ENCODE data around the gene USF3.

Gene USF3

GRCh38 chr3:113659101-113659541, 37.3 kb downstream of the USF3 start:
- H3K27ac ChIP-seq: no peak overlapping the region
- no peak overlapping the region for H3K4me2 ChIP-seq (ENCODE audit: low read length)
- no peak overlapping the region for H3K4me3 ChIP-seq (ENCODE audit: low read depth, low read length)
- no peak overlapping the region for H2AFZ ChIP-seq
- H3K79me2 ChIP-seq: no peaks in the 10 kb centered on the region
- H3K27me3 ChIP-seq (ENCODE audit: control insufficient read depth, insufficient read depth, low read length): no peaks in the 10 kb centered on the region
- TF ChIP-seq CTCF (IDR thresholded peaks at IDR 0.05): no peak
- no peak overlapping the region for H3K9ac ChIP-seq
- H3K36me3 ChIP-seq (ENCODE audit: control insufficient read depth, insufficient read depth, low read length): no peaks in the 10 kb centered on the region
- H3K4me1 ChIP-seq: peaks cover 12% of the 10 kb centered on the region
- H3K9me3 ChIP-seq (ENCODE audit: control insufficient read depth, low read length): no peaks in the 10 kb centered on the region

GRCh38 chr3:113658107-113658506, 38.3 kb downstream of the USF3 start:
- no peak for TF ChIP-seq CTCF (IDR thresholded peaks at IDR 0.05)
- no peaks in the 10 kb centered on the region for H3K27me3 ChIP-seq (ENCODE audit: control insufficient read depth, insufficient read depth, low read length)
- H2AFZ ChIP-seq: no peak overlapping the region
- H3K27ac ChIP-seq: no peak overlapping the region
- H3K79me2 ChIP-seq: no peaks in the 10 kb centered on the region
- peaks cover 12% of the 10 kb centered on the region for H3K4me1 ChIP-seq
- no peak overlapping the region for H3K9ac ChIP-seq
- no peaks in the 10 kb centered on the region for H3K36me3 ChIP-seq (ENCODE audit: control insufficient read depth, insufficient read depth, low read length)
- no peaks in the 10 kb centered on the region for H3K9me3 ChIP-seq (ENCODE audit: control insufficient read depth, low read length)
- H3K4me3 ChIP-seq (ENCODE audit: low read depth, low read length): no peak overlapping the region
- no peak overlapping the region for H3K4me2 ChIP-seq (ENCODE audit: low read length)

GRCh38 chr3:113654851-113655250, 41.6 kb downstream of the USF3 start:
- no peak for TF ChIP-seq CTCF (IDR thresholded peaks at IDR 0.05)
- no peak overlapping the region for H3K4me3 ChIP-seq (ENCODE audit: low read depth, low read length)
- no peaks in the 10 kb centered on the region for H3K36me3 ChIP-seq (ENCODE audit: control insufficient read depth, insufficient read depth, low read length)
- no peak overlapping the region for H3K9ac ChIP-seq
- peak overlapping the region; percentile 38 for H2AFZ ChIP-seq
- peak overlapping the region; percentile 7 for H3K4me2 ChIP-seq (ENCODE audit: low read length)
- H3K27me3 ChIP-seq (ENCODE audit: control insufficient read depth, insufficient read depth, low read length): no peaks in the 10 kb centered on the region
- peaks cover 12% of the 10 kb centered on the region for H3K4me1 ChIP-seq
- no peaks in the 10 kb centered on the region for H3K79me2 ChIP-seq
- peak overlapping the region; percentile 53 for H3K27ac ChIP-seq
- H3K9me3 ChIP-seq (ENCODE audit: control insufficient read depth, low read length): no peaks in the 10 kb centered on the region

- Histone ChIP-seq H3K9me3 (ENCODE audit: control insufficient read depth, low read length) (no peaks in the 10 kb centered on the region), H3K9ac (no peak overlapping the region), H3K79me2 (no peaks in the 10 kb centered on the region), H3K36me3 (ENCODE audit: control insufficient read depth, insufficient read depth, low read length) (no peaks in the 10 kb centered on the region), H3K4me3 (ENCODE audit: low read depth, low read length) (no peak overlapping the region), H2AFZ (peak overlapping the region; percentile 38), H3K27me3 (ENCODE audit: control insufficient read depth, insufficient read depth, low read length) (no peaks in the 10 kb centered on the region), H3K27ac (peak overlapping the region; percentile 53), H3K4me2 (ENCODE audit: low read length) (no peak overlapping the region), H3K4me1 (peaks cover 12% of the 10 kb centered on the region)
- TF ChIP-seq CTCF (IDR thresholded peaks at IDR 0.05): no peak
These were observed 42.1 kb downstream of the USF3 start for GRCh38 chr3:113654310-113654709.

- Histone ChIP-seq H3K79me2 (no peaks in the 10 kb centered on the region), H3K4me3 (ENCODE audit: low read depth, low read length) (no peak overlapping the region), H3K4me2 (ENCODE audit: low read length) (no peak overlapping the region), H3K9me3 (ENCODE audit: control insufficient read depth, low read length) (no peaks in the 10 kb centered on the region), H3K36me3 (ENCODE audit: control insufficient read depth, insufficient read depth, low read length) (no peaks in the 10 kb centered on the region), H3K27me3 (ENCODE audit: control insufficient read depth, insufficient read depth, low read length) (no peaks in the 10 kb centered on the region), H3K27ac (no peak overlapping the region), H3K4me1 (peaks cover under 1% of the 10 kb centered on the region), H3K9ac (no peak overlapping the region), H2AFZ (no peak overlapping the region)
- TF ChIP-seq CTCF (IDR thresholded peaks at IDR 0.05): no peak
These were observed 47.1 kb downstream of the USF3 start for GRCh38 chr3:113649174-113649845.
